SK-N-SH (cell line): Measurements from ENCODE around the gene EIF2B5. TPM values are rescaled to one million over a fixed set of nuclear protein-coding genes. Genes with fewer than 3 reads are reported as not detected.

ENCODE experiments used
- CTCF ChIA-PET: fragments of 300-600, 350-600 bp; formaldehyde crosslinking; extraction: SDS; loops from one replicate; lab custom pipeline; 2021; lab: Yijun Ruan, JAX
- POLR2A ChIA-PET: fragments of 350-600 bp; sonication (Branson Sonifier 250); formaldehyde crosslinking; extraction: SDS; loops from one replicate; lab custom pipeline; 2020; ENCODE audit warnings: antibody characterized with exemption, inconsistent platforms; lab: Yijun Ruan, JAX
- DNase-seq: peaks from one replicate; pipeline ENCODE4 v3.0.0; 2012
- H2AFZ ChIP-seq: fragments of 200-600 bp; sonication (generic); 2 replicates; pipeline ENCODE4 v1.8.1; 2016; ENCODE audit warnings: antibody characterized with exemption, mild to moderate bottlenecking, low read depth
- H3F3A ChIP-seq: fragments of 200-600 bp; sonication (generic); replicated peaks from 2 replicates; pipeline ENCODE3; 2016; ENCODE audit warnings: antibody characterized with exemption, mild to moderate bottlenecking; ENCODE audit not compliant: insufficient read depth
- H3K27ac ChIP-seq, 2 experiments: fragments of 200-500 bp in 1 of 2; fragments of 200-600 bp in 1 of 2; sonication (Bioruptor generic) in 1 of 2; sonication (generic), shearing (Covaris generic) in 1 of 2; 2 replicates each; pipeline versions ENCODE4 v1.5.1 to v1.6.1; 2014 to 2016; ENCODE audit warnings: low read depth in 2 of 2, inconsistent platforms in 1 of 2, low read length in 1 of 2, mild to moderate bottlenecking in 1 of 2, mixed read lengths in 1 of 2
- H3K27me3 ChIP-seq: fragments of 200-600 bp; sonication (generic), shearing (Covaris generic); 2 replicates; pipeline ENCODE4 v1.6.1; 2016; ENCODE audit warnings: mixed run types; ENCODE audit not compliant: insufficient read depth
- H3K36me3 ChIP-seq, 2 experiments: fragments of 200-500 bp in 1 of 2; fragments of 200-600 bp in 1 of 2; sonication (Bioruptor generic) in 1 of 2; sonication (generic) in 1 of 2; replicated peaks in 1 of 2; 2 replicates each; pipeline versions ENCODE3 to v1.5.1; 2014 to 2016; ENCODE audit warnings: low read length in 1 of 2, mild to moderate bottlenecking in 1 of 2; ENCODE audit not compliant: insufficient read depth in 2 of 2, control insufficient read depth in 1 of 2
- H3K4me1 ChIP-seq, 2 experiments: fragments of 200-500 bp in 1 of 2; fragments of 200-600 bp in 1 of 2; sonication (Bioruptor generic) in 1 of 2; sonication (generic), shearing (Covaris generic) in 1 of 2; 2 replicates each; pipeline versions ENCODE4 v1.5.1 to v1.6.1; 2014 to 2016; ENCODE audit warnings: low read depth in 1 of 2, low read length in 1 of 2, mixed run types in 1 of 2; ENCODE audit not compliant: insufficient read depth in 2 of 2, control insufficient read depth in 1 of 2
- H3K4me2 ChIP-seq: fragments of 200-600 bp; sonication (generic), shearing (Covaris generic); 2 replicates; pipeline ENCODE4 v1.6.1; 2017; ENCODE audit warnings: mixed run types
- H3K4me3 ChIP-seq, 2 experiments: fragments of 200-500 bp in 1 of 2; fragments of 200-600 bp in 1 of 2; sonication (Bioruptor generic) in 1 of 2; sonication (generic), shearing (Covaris generic) in 1 of 2; 2 replicates each; pipeline versions ENCODE4 v1.5.1 to v1.8.1; 2014 to 2016; ENCODE audit warnings: low read depth in 2 of 2, inconsistent platforms in 1 of 2, low read length in 1 of 2, mild to moderate bottlenecking in 1 of 2, mixed read lengths in 1 of 2, moderate library complexity in 1 of 2
- H3K79me2 ChIP-seq: fragments of 200-600 bp; sonication (generic); 2 replicates; pipeline ENCODE4 v1.8.1; 2017; ENCODE audit warnings: mild to moderate bottlenecking; ENCODE audit not compliant: insufficient read depth
- H3K9ac ChIP-seq: fragments of 200-600 bp; sonication (generic); 2 replicates; pipeline ENCODE4 v1.6.1; 2017; ENCODE audit warnings: mixed run types
- H3K9me2 ChIP-seq: fragments of 200-600 bp; sonication (generic); 2 replicates; pipeline ENCODE4 v1.6.1; 2017; ENCODE audit warnings: mixed run types
- H3K9me3 ChIP-seq: fragments of 200-600 bp; sonication (generic); 2 replicates; pipeline ENCODE4 v1.6.1; 2017; ENCODE audit warnings: mixed run types, mild to moderate bottlenecking, moderate library complexity
- H4K20me1 ChIP-seq: fragments of 200-600 bp; sonication (generic); 2 replicates; pipeline ENCODE4 v1.6.1; 2017; ENCODE audit warnings: mild to moderate bottlenecking, mixed run types; ENCODE audit not compliant: insufficient read depth
- CTCF ChIP-seq: fragments of 200-600 bp; sonication (generic); IDR thresholded peaks from 2 replicates; pipeline ENCODE4 v1.6.1; 2017; ENCODE audit warnings: antibody characterized with exemption, mild to moderate bottlenecking, moderate library complexity
- ELF1 ChIP-seq: IDR thresholded peaks from 2 replicates; pipeline ENCODE4 v1.4.0; 2012
- EP300 ChIP-seq, 2 experiments: IDR thresholded peaks; 2 replicates each; pipeline versions ENCODE4 v1.4.0 to v1.6.1; 2012; ENCODE audit warnings: borderline replicate concordance in 1 of 2, low read depth in 1 of 2, low read length in 1 of 2
- EZH2phosphoT487 ChIP-seq: fragments of 200-600 bp; sonication (generic); IDR thresholded peaks from 2 replicates; pipeline ENCODE4 v1.6.1; 2017; ENCODE audit warnings: low read depth, mixed run types, mild to moderate bottlenecking, antibody characterized with exemption, moderate library complexity, borderline replicate concordance
- FOXJ3 ChIP-seq: sonication (generic); formaldehyde crosslinking; IDR thresholded peaks from 2 replicates; pipeline ENCODE4 v1.5.1; 2020; ENCODE audit warnings: mild to moderate bottlenecking, missing genetic modification reagents
- GABPA ChIP-seq: IDR thresholded peaks from 2 replicates; pipeline ENCODE4 v1.4.0; 2012; ENCODE audit warnings: low read depth, mild to moderate bottlenecking
- GATA2 ChIP-seq: sonication (generic); formaldehyde crosslinking; IDR thresholded peaks from 2 replicates; pipeline ENCODE4 v1.5.0; 2020; ENCODE audit warnings: mild to moderate bottlenecking, missing genetic modification reagents
- MAX ChIP-seq: IDR thresholded peaks from 2 replicates; pipeline ENCODE4 v1.4.0; 2012; ENCODE audit warnings: low read depth
- MEF2A ChIP-seq: IDR thresholded peaks from 2 replicates; pipeline ENCODE4 v1.4.0; 2012; ENCODE audit warnings: low read depth, borderline replicate concordance
- MXI1 ChIP-seq: IDR thresholded peaks from 2 replicates; pipeline ENCODE4 v1.6.1; 2012; ENCODE audit warnings: mild to moderate bottlenecking, low read depth, low read length, improper control_type of control experiment
- PBX3 ChIP-seq: IDR thresholded peaks from 2 replicates; pipeline ENCODE4; 2012
- RFX5 ChIP-seq: IDR thresholded peaks from 2 replicates; pipeline ENCODE4 v1.6.1; 2012; ENCODE audit warnings: mild to moderate bottlenecking, improper control_type of control experiment, low read length
- SIN3A ChIP-seq: IDR thresholded peaks from 2 replicates; pipeline ENCODE4 v1.6.1; 2012; ENCODE audit warnings: low read depth, mild to moderate bottlenecking, low read length, moderate library complexity, borderline replicate concordance
- TEAD4 ChIP-seq: IDR thresholded peaks from 2 replicates; pipeline ENCODE4 v1.4.0; 2012; ENCODE audit warnings: mild to moderate bottlenecking, borderline replicate concordance; ENCODE audit not compliant: insufficient read depth
- USF2 ChIP-seq: fragments of 150-350 bp; IDR thresholded peaks from 2 replicates; pipeline ENCODE4 v1.6.1; 2017; ENCODE audit warnings: antibody characterized with exemption, low read length, low read depth, borderline replicate concordance
- YY1 ChIP-seq: IDR thresholded peaks from 2 replicates; pipeline ENCODE4 v1.4.0; 2012; ENCODE audit warnings: low read depth, mild to moderate bottlenecking
- ZBTB33 ChIP-seq: IDR thresholded peaks from 2 replicates; pipeline ENCODE4 v1.4.0; 2012; ENCODE audit warnings: low read depth, borderline replicate concordance
- WGBS: methylation state at CpG from one replicate; pipeline ENCODE4 v1.1.6; 2017; ENCODE audit warnings: low lambda C conversion rate; 5-methylcytosine and 5-hydroxymethylcytosine counted together
- polyA plus RNA-seq, 3 experiments: library from polyadenylated mRNA; depleted of rRNA; stranded (reverse); fragments of >200 nt; gene quantifications; 2 replicates each; pipeline ENCODE4 v1.2.3, GENCODE V29; 2012

EIF2B5 gene
- polyA plus RNA-seq, 1 of the 3 experiments (the other 2 are of a cell fraction) = 46.8 TPM

- Histone ChIP-seq H3K4me1 (peaks cover 0 to 8% of the 10 kb centered on the region in 2 experiments; a peak in 3 of 4 replicates), H3F3A (peaks cover 10% of the 10 kb centered on the region), H3K27ac (peak overlapping the region; percentile 70 to 86; a peak in 3 of 4 replicates), H3K9ac (peak overlapping the region; percentile 92), H3K36me3 (peaks cover 14 to 19% of the 10 kb centered on the region in 2 experiments), H4K20me1 (no peaks in the 10 kb centered on the region)
- CTCF ChIA-PET = interaction anchor here (0.9 to 4.0 kb wide), 9 partner anchors 9 to 251 kb away, joined by 3 to 31 read pairs (median 6); partner anchors contain the start of genes EEF1AKMT4 and PARL
- POLR2A ChIA-PET = interaction anchor here (1.5 kb wide), 1 partner anchor 8 kb away, joined by 4 read pairs; no protein-coding TSS in a partner anchor
- no peak for DNase-seq
- TF ChIP-seq MAX (no peak), EZH2phosphoT487 (no peak), ELF1 (no peak), USF2 (no peak), EP300 (IDR thresholded peaks at IDR 0.05; ENCODE audit: borderline replicate concordance in 1 of 2, low read depth in 1 of 2, low read length in 1 of 2) (no peak), YY1 (no peak), FOXJ3 (no peak), SIN3A (no peak), CTCF (no peak), GATA2 (CRISPR knock-in tag) (no peak), RFX5 (no peak), PBX3 (no peak), TEAD4 (no peak), MXI1 (no peak), GABPA (no peak), MEF2A (no peak), ZBTB33 (no peak)
- TF ChIP-seq, all 33 proteins: peak for 0
- Histone ChIP-seq H3K4me2 (peak overlapping the region; percentile 90), H3K4me3 (peak overlapping the region; percentile 82 to 96), H3K27me3 (no peaks in the 10 kb centered on the region), H3K9me3 (no peaks in the 10 kb centered on the region), H2AFZ (peak overlapping the region; percentile 75), H3K9me2 (no peaks in the 10 kb centered on the region), H3K79me2 (peaks cover 66% of the 10 kb centered on the region)
- WGBS = 5% methylated on average over 9 of the region's 9 CpGs
Observed at GRCh38 chr3:184135911-184136260, 728 bp downstream of the EIF2B5 start.
